ENCODE data around the gene PRKACB. TPM values are rescaled to one million over a fixed set of nuclear protein-coding genes. Genes with fewer than 3 reads are reported as not detected.

Gene PRKACB
- total and polyA plus RNA-seq, 10 of the 15 experiments (the other 5 are each of a cell fraction or from before 2014, with no cell fraction given), result 3.1 to 9.0 (median 7.1) TPM; not detected in 1

- no peak for TF ChIP-seq TBL1XR1 (IDR thresholded peaks at IDR 0.05; ENCODE audit: low read depth, low read length)
- TF ChIP-seq SMAD1 (IDR thresholded peaks at IDR 0.05; ENCODE audit: low read depth, partially characterized antibody), result no peak
Observed at GRCh38 chr1:84133479-84133878, 10.6 kb upstream of the PRKACB start (continued).

DNA sequence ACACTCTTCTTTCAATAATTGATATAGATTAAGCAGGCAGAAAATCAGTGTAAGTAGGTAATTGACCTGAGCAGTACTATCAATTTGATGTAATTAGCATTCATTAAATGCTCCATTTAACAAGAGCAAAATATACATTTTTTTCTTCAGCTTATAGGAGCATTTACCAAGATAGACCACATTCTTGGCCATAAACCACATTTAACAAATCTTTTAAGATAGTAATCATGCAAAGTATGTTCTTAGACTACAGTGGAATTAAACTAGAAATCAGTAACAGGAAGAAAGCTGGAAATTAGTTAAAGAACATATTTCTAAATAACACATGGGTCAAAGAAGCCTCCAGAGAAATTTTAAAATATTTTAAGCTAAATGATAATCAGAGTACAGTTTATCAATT is 8.7 kb upstream of the PRKACB start:
- Histone ChIP-seq H3K4me2 (ENCODE audit: control insufficient read depth, insufficient read depth) (no peak overlapping the region), H3K79me2 (ENCODE audit: control insufficient read depth, insufficient read depth, low read length) (no peaks in the 10 kb centered on the region), H3K27ac (ENCODE audit: control insufficient read depth, insufficient read depth) (no peak overlapping the region), H3K4me3 (no peak overlapping the region), H3K36me3 (ENCODE audit: control insufficient read depth in 2 of 2, insufficient read depth in 2 of 2, low read length in 1 of 2) (no peaks in the 10 kb centered on the region), H3K9me3 (replicated peaks; ENCODE audit: control insufficient read depth, insufficient read depth, low read length) (no peaks in the 10 kb centered on the region), H3K9ac (ENCODE audit: control insufficient read depth, insufficient read depth, low read length) (no peak overlapping the region), H2AFZ (ENCODE audit: control insufficient read depth, low read depth, low read length) (no peak overlapping the region), H4K20me1 (ENCODE audit: control insufficient read depth, insufficient read depth) (no peaks in the 10 kb centered on the region), H3K27me3 (replicated peaks in 1 of 2; ENCODE audit: control insufficient read depth in 2 of 2, insufficient read depth in 2 of 2, low read length in 1 of 2) (no peaks in the 10 kb centered on the region), H3K4me1 (ENCODE audit: control insufficient read depth, insufficient read depth, low read length) (no peaks in the 10 kb centered on the region)
- CTCF ChIA-PET, result interaction anchor here (1.7 kb wide), 1 partner anchor 9 kb away, joined by 5 read pairs; the partner anchor contains the start of gene PRKACB
- BruUV-seq (replicated peaks), result no TSS peak
- DNase-seq (ENCODE audit: low read depth, low spot score) (no peak), ATAC-seq (no peak), FAIRE-seq (no peak)
- TF ChIP-seq SKIL (IDR thresholded peaks at IDR 0.05; ENCODE audit: low read depth, poor library complexity, severe bottlenecking) (no peak), TCF12 (IDR thresholded peaks at IDR 0.05; ENCODE audit: low read depth, low read length) (no peak), KLF5 (IDR thresholded peaks at IDR 0.05; ENCODE audit: partially characterized antibody) (no peak), STAT3 (IDR thresholded peaks at IDR 0.05; ENCODE audit: low read depth, low read length) (no peak), KAT2A (conservative IDR thresholded peaks at IDR 0.05; ENCODE audit: control insufficient read depth, low read depth, low read length) (no peak), MYB (IDR thresholded peaks at IDR 0.05; ENCODE audit: borderline replicate concordance, low read depth, low read length) (no peak), CREM (IDR thresholded peaks at IDR 0.05; ENCODE audit: low read depth) (no peak), POLR2AphosphoS2 (IDR thresholded peaks at IDR 0.05; ENCODE audit: low read depth, low read length) (no peak)
- RAD21 ChIA-PET (ENCODE audit: unreplicated experiment), result no interaction called here
- SMC1A ChIA-PET (ENCODE audit: uncharacterized antibody, unreplicated experiment), result interaction anchor here (0.7 to 2.2 kb wide), 3 partner anchors 10 to 277 kb away, joined by 3 to 7 read pairs (median 3); no protein-coding TSS in a partner anchor
- in situ Hi-C loops (cut with MboI) (loop anchor here (25.0 kb wide), 1 partner anchor 627 kb away; no protein-coding TSS in a partner anchor), intact Hi-C loops (cut with micrococcal nuclease; ENCODE audit: unreplicated experiment) (no loop called here)
- POLR2A ChIA-PET, result no interaction called here
